Liver (tissue), 9 donors: Measurements from ENCODE around the gene NBEAL2. TPM values are rescaled to one million over a fixed set of nuclear protein-coding genes. Genes with fewer than 3 reads are reported as not detected.
A peak's percentile ranks its signal among the peaks of the same experiment; 100 is the strongest.

Experiments used
- DNase-seq: peaks from one replicate; pipeline ENCODE4 v3.0.0-alpha.2; 2017; ENCODE audit warnings: low spot score
- H3K27ac ChIP-seq, 2 donors: one replicate each; pipeline ENCODE4 v1.7.0; 2013; ENCODE audit warnings: inconsistent platforms in 2 of 2, low read length in 2 of 2, control low read depth in 1 of 2, low read depth in 1 of 2, mild to moderate bottlenecking in 1 of 2
- H3K27me3 ChIP-seq, 4 donors: one replicate each; pipeline versions ENCODE4 v1.6.1 to v1.7.0; 2013; ENCODE audit warnings: low read length in 3 of 4, inconsistent platforms in 1 of 4, mild to moderate bottlenecking in 1 of 4, moderate library complexity in 1 of 4; ENCODE audit not compliant: control insufficient read depth in 4 of 4, insufficient read depth in 4 of 4
- H3K36me3 ChIP-seq, 4 donors: one replicate each; pipeline versions ENCODE4 v1.6.1 to v1.7.0; 2013; ENCODE audit warnings: low read length in 3 of 4, mild to moderate bottlenecking in 3 of 4, low read depth in 1 of 4, moderate library complexity in 1 of 4; ENCODE audit not compliant: control insufficient read depth in 4 of 4, insufficient read depth in 3 of 4
- H3K4me1 ChIP-seq, 4 donors: one replicate each; pipeline versions ENCODE4 v1.6.1 to v1.7.0; 2013; ENCODE audit warnings: low read length in 3 of 4, mild to moderate bottlenecking in 3 of 4, moderate library complexity in 1 of 4; ENCODE audit not compliant: control insufficient read depth in 4 of 4, insufficient read depth in 4 of 4
- H3K4me3 ChIP-seq, 3 donors: one replicate each; pipeline versions ENCODE4 v1.6.1 to v1.7.0; 2013; ENCODE audit warnings: low read length in 3 of 3, control low read depth in 1 of 3, low read depth in 1 of 3, mild to moderate bottlenecking in 1 of 3
- H3K9ac ChIP-seq, 2 donors: one replicate each; pipeline ENCODE4 v1.7.0; 2013; ENCODE audit warnings: low read length in 2 of 2, mild to moderate bottlenecking in 2 of 2, moderate library complexity in 2 of 2, control low read depth in 1 of 2, low read depth in 1 of 2
- H3K9me3 ChIP-seq, 4 donors: one replicate each; pipeline versions ENCODE4 v1.6.1 to v1.7.0; 2013; ENCODE audit warnings: low read length in 3 of 4; ENCODE audit not compliant: control insufficient read depth in 4 of 4
- ATF3 ChIP-seq: IDR thresholded peaks from 2 replicates; pipeline ENCODE4 v1.6.1; 2016; ENCODE audit warnings: antibody characterized with exemption
- CTCF ChIP-seq: fragments of 150-350 bp; IDR thresholded peaks from 2 replicates; pipeline ENCODE4 v1.5.1; 2017; ENCODE audit warnings: improper control_type of control experiment, low read depth, low read length; ENCODE audit not compliant: missing input control
- EGR1 ChIP-seq, 2 donors: IDR thresholded peaks; 2 replicates each; pipeline ENCODE4 v1.6.1; 2016 to 2018; ENCODE audit warnings: antibody characterized with exemption in 2 of 2, low read depth in 2 of 2
- FOXA1 ChIP-seq: IDR thresholded peaks from 2 replicates; pipeline ENCODE4 v1.6.1; 2016; ENCODE audit warnings: antibody characterized with exemption
- GABPA ChIP-seq, 2 donors: IDR thresholded peaks in 1 of 2; conservative IDR thresholded peaks in 1 of 2; 2 replicates each; pipeline ENCODE4 v1.6.1; 2016; ENCODE audit warnings: antibody characterized with exemption in 2 of 2, mild to moderate bottlenecking in 1 of 2, moderate library complexity in 1 of 2
- JUND ChIP-seq, 2 donors: IDR thresholded peaks; 2 replicates each; pipeline ENCODE4 v1.6.1; 2016; ENCODE audit warnings: antibody characterized with exemption in 2 of 2
- MAX ChIP-seq: IDR thresholded peaks from 2 replicates; pipeline ENCODE4 v1.6.1; 2016; ENCODE audit warnings: antibody characterized with exemption
- NR2F2 ChIP-seq: IDR thresholded peaks from 2 replicates; pipeline ENCODE4 v1.6.1; 2016; ENCODE audit warnings: antibody characterized with exemption
- RAD21 ChIP-seq, 2 donors: IDR thresholded peaks; 2 replicates each; pipeline ENCODE4 v1.6.1; 2016; ENCODE audit warnings: antibody characterized with exemption in 2 of 2, mild to moderate bottlenecking in 2 of 2
- REST ChIP-seq: IDR thresholded peaks from 2 replicates; pipeline ENCODE4 v1.6.1; 2016; ENCODE audit warnings: antibody characterized with exemption, mild to moderate bottlenecking
- SP1 ChIP-seq: IDR thresholded peaks from 2 replicates; pipeline ENCODE4 v1.6.1; 2018; ENCODE audit warnings: antibody characterized with exemption, mild to moderate bottlenecking
- WGBS: extraction: QIAGEN DNeasy Blood & Tissue Kit; methylation state at CpG from one replicate; pipeline ENCODE4 v1.1.7; 2013; 5-methylcytosine and 5-hydroxymethylcytosine counted together
- polyA plus RNA-seq, 2 donors: library from polyadenylated mRNA; stranded (reverse) in 1 of 2; unstranded in 1 of 2; fragments of 200-250 nt in 1 of 2; fragments of >200 nt in 1 of 2; fragmentation: Nextera tagmentation in 1 of 2; extraction: Ambion mirVana in 1 of 2; gene quantifications; one replicate each; pipeline versions ENCODE4 v1.2.1 to v1.2.3, GENCODE V29; 2013 to 2015
- total RNA-seq, 2 donors: library from RNA; depleted of rRNA; stranded (reverse); fragments of >200 nt; gene quantifications; one replicate each; pipeline ENCODE4 v1.2.3, GENCODE V29; 2014
- donor health status: healthy.
- donor health status: healthy.
- donor health status: healthy.
- donor health status: healthy.
- donor health status: healthy.

NBEAL2 gene
- total and polyA plus RNA-seq, 4 donors: 2.0 to 20.7 (median 7.6) TPM

GRCh38 chr3:46965151-46965550, 14.3 kb upstream of the NBEAL2 start:
- Histone ChIP-seq H3K27me3 (no peaks in the 10 kb centered on the region), H3K4me1 (peaks cover 35 to 70% (median 58%) of the 10 kb centered on the region in 4 donors), H3K4me3 (no peak overlapping the region), H3K9me3 (no peaks in the 10 kb centered on the region), H3K27ac (no peak overlapping the region), H3K36me3 (peaks cover 0 to 2% (median 0%) of the 10 kb centered on the region in 4 donors), H3K9ac (no peak overlapping the region)
- WGBS: 76% methylated on average over 6 of the region's 6 CpGs
- no peak for TF ChIP-seq CTCF
- no peak for TF ChIP-seq JUND (IDR thresholded peaks at IDR 0.05)
- TF ChIP-seq NR2F2: no peak
- TF ChIP-seq EGR1 (IDR thresholded peaks at IDR 0.05; ENCODE audit: low read depth in 2 of 2): no peak
- no peak for TF ChIP-seq RAD21 (IDR thresholded peaks at IDR 0.05)
- TF ChIP-seq FOXA1: no peak
- TF ChIP-seq MAX: no peak
- DNase-seq: no peak

GRCh38 chr3:46966811-46967210, 12.7 kb upstream of the NBEAL2 start:
- Histone ChIP-seq H3K36me3 (no peaks in the 10 kb centered on the region), H3K4me3 (no peak overlapping the region), H3K27me3 (no peaks in the 10 kb centered on the region), H3K9ac (no peak overlapping the region), H3K4me1 (peaks cover 36 to 71% (median 65%) of the 10 kb centered on the region in 4 donors), H3K9me3 (no peaks in the 10 kb centered on the region), H3K27ac (peak overlapping the region in 1 of 2 donors; percentile 34)
- 90% methylated on average over 5 of the region's 5 CpGs for WGBS
- no peak for TF ChIP-seq REST
- no peak for TF ChIP-seq CTCF
- TF ChIP-seq NR2F2: no peak
- TF ChIP-seq ATF3: no peak
- no peak for TF ChIP-seq SP1
- no peak for TF ChIP-seq GABPA (IDR thresholded peaks at IDR 0.05 in 1 of 2, conservative IDR thresholded peaks at IDR 0.05 in 1 of 2)
- TF ChIP-seq RAD21 (IDR thresholded peaks at IDR 0.05): peak in 1 of 2 donors; percentile 5
- TF ChIP-seq JUND (IDR thresholded peaks at IDR 0.05): no peak
- no peak for DNase-seq
